DLD1 (cell line): Measurements from ENCODE around the gene MAST4.

Experiments
- in situ Hi-C: cut with HindIII; loops from 2 replicates; pipeline ENCODE4 v1.10.0; 2017; ENCODE audit warnings: low sequenced_read_pairs

The MAST4 gene

DNA sequence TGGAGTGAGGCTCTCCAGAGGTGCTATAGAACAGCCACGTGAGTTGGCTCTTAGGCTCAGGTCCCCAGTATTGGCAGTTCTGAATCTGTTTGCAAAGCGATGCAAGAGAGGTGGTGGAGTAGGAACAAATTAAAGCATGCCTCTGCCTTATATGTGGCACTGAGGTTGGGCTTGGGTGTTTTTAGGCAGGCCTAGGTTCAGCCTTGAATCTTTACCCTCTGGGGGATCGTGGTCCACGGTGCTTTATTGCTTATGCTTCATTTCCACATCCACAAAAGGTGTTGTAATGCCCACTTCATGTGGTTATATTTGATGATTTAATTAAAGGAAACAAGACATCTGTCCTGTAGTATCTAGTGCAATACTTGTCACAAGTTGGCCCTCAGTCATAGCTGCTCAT is 544.2 kb downstream of the MAST4 start:
- in situ Hi-C loops: no loop called here

DNA sequence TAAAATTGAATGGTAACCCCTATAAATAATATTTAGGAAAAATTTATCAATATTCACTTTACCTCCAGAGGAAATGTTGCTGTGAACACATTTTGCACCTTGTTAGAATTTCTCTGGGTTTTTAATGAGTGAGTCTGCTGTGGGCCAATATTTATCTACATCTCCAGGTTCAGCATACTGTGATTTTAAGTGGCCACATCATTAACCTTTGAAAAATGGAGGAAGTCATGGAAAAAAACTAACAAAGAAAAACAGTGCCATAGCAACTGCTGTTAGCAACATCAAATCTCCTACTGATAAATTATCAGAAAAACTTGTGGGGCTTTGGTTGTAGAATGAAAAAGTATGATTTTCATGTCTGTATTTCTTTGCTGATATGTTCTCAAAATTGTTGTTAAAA is 545.5 kb downstream of the MAST4 start:
- in situ Hi-C loops: no loop called here

DNA sequence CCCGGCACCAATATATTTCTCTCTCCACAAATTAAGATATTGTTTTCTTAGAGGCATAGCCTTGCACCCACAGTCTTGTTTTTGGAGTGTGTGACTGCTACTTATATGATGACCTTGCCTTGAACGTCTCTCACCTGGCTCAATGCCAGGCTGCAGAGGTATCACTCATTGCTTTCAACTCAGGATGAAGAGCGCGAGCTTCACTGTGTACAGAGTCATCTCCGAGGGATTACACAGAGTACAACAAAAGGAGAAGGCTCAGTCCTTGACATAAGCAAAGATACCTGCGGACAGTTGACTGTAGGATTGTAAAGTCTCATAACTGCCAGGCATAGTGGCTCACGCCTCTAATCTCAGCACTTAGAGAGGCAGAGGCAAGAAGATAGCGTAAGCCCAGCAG is 546.6 kb downstream of the MAST4 start:
- in situ Hi-C loops: no loop called here

DNA sequence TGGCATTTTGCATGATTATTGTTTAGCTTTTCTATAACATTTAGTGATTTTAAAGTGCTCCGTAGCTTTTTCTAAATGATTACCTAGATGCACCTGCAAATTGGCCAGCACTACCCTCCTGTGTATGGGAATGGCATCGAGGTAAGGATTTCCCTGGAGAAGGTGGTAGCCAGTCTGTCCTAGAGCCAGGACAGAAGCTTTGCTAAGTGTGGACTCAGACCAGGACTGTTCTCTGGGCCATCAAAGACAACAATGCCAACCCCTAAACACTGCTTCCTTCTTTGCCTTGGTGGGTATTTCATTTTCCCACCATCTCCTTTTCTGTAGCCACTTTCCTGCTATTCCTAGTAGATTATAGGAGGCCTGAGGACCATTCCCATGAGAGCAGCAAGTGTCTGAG is 547.4 kb downstream of the MAST4 start:
- in situ Hi-C loops: no loop called here

DNA sequence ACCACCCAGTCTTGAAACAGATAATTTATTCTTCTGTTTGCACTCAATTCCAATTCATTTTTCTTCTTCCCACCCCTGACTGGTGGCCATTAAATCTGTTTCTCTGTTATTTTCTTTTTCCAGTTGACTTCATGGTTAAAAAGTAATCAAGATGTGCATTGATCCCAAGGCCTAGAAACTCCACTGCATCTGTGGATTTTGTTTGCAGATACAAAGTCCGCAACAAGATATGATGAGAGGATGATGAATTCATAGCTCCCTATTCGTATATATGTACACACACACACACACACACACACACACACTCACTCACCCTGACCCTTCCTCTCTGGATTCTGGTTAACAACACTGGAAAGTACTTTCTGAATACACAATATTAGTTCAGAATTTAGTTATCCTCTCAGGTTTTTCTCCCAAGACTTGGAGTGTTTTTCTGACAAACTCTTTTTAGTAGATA is 548.0 kb downstream of the MAST4 start:
- in situ Hi-C loops: no loop called here

DNA sequence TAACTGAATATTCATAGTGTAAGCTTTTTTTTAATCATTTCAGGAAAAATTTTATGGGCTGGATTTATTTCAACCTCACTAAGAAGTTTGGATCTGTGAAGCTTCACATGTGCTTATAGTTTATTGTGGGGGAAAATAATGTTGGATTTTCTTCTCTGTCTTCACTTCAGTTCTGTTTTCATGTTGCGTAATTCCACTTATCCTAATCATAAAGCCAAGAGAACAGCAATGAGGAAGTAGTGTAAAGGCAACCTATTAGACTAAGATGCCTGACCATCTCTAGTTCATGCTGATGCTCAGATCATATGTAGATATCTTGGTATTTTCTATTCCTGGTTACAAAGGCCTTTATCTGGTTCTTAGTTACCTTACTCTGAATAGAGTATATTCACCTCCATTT is 550.4 kb downstream of the MAST4 start:
- in situ Hi-C loops: no loop called here

DNA sequence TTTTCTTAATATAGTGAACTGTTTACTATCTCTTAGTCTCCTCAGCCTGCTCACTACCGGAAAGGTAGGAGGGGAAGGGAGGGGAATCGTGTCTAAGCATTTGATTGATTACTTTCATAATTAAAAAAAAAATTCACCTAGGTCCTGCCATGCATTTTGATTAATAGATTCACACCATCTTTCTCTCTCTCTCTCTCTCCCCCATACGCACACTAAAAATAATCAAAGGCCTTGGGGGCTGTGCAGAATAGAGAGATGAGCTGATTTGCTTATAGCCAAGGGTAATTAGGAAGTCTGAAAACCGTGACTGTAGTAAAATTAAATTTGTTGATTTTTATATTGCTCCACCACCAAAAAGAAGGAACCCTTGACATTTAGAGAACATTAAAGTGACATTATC is 550.8 kb downstream of the MAST4 start:
- in situ Hi-C loops: no loop called here

DNA sequence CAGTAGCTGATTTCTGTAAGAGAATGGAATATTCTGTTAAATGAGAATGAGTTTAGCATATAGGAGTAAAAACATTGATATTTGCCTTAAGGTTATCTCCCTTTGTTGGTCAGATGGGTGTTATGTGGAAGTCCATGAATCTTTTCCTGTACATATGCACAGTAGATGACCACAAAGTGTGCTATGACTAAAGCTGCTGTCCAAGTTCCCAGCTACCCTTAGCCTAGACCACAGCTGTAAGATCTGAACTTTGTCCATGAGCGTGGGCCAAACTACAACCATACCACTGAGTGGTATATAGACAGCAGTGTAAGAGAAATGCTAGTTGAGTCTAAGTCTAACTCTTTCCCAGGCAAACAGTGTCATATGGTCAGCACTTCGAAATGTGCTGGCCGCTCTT is 551.6 kb downstream of the MAST4 start:
- in situ Hi-C loops: no loop called here

DNA sequence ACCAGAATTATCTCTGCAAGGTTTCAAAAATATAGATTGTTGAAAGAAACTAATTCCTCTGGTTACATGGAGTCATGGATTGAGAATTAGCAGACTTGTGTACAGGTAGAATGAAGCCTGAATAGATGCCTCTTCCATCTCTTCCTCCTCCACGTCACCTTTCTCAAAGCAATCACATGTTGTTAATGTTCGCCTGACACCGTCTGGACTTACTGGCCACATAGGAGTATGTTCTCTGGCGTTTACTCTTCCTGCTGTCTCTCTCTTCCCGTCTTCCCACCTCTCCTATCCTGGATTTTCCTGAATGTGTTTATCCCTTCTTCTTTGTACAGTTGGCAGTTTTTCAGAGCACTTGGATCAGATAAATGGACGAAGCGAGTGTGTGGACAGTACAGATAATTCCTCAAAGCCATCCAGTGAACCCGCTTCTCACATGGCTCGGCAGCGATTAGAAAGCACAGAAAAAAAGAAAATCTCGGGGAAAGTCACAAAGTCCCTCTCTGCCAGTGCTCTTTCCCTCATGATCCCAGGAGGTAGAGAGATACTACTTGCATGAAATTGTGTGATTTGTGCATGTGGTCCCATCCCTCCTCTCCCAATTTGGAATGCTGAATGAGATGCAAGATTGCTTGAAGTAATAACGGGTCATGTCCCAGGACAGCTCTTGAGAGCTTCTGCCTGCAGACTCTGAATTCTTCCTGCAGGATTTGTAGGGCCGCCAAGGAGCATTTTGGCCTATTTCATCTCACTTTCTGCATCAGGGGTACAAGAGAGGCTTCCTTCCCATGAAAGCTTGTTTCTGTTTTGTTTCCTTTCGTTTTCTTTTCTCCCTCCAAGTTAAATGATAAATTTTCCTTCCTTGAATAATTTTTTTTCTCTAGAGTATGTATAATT is 553.1 kb downstream of the MAST4 start:
- in situ Hi-C loops: no loop called here

DNA sequence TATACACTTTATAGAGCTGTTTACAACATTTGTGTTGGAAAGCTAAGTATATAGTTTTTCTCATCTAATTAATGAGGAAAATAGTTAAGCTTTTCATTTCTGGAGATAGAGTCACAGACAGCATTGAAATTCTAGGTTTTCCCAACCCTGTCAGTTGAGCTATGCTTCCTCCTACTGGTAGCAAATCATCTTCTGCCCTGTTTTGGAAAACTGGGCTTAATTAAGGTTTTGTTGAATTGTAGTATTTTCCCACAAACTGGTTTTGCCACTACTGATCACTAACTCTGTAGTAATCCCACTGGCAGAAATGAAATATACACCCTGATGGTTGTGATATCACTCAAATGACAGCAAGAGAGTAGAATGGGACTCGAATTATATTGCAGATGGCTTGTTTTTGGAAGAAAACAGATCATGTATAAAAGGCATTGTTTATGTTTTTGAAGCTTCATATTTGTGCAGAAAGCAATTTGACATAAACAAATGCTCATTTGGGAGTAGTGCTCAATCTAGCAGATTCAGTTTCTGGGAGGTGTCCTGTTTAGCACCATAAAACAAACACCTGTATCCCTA is 553.8 kb downstream of the MAST4 start:
- in situ Hi-C loops: loop anchor here (25.0 kb wide), 1 partner anchor 1112 kb away; no protein-coding TSS in a partner anchor

DNA sequence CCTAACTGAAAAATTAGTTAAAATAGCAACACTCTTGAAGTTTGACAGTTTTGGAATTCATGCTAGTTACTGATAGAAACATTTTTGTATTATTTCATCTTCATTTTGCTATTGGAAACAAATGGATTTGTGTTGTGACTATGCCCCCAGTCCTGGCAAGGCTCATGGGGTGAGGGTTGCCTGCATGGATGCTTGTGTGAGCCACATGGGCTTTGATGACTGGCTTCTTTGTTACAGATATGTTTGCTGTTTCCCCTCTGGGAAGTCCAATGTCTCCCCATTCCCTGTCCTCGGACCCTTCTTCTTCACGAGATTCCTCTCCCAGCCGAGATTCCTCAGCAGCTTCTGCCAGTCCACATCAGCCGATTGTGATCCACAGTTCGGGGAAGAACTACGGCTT is 556.2 kb downstream of the MAST4 start:
- in situ Hi-C loops: loop anchor here (25.0 kb wide), 1 partner anchor 1110 kb away; no protein-coding TSS in a partner anchor

DNA sequence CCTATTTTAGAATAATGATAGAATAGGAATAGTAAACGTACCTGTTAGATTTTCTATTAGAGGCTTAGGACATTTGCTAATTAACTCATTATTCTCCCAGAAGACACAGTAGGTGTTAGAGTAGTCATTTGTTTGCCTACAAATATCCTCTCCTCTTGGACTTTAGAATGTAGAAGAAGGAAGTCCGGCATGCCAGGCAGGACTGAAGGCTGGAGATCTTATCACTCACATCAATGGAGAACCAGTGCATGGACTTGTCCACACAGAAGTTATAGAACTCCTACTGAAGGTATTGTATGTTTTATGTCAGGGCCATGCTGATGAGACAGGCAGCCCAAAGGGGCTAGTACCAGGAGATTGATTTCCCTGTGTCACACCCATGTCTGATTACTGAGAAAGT is 557.1 kb downstream of the MAST4 start:
- in situ Hi-C loops: loop anchor here (25.0 kb wide), 1 partner anchor 1109 kb away; no protein-coding TSS in a partner anchor

DNA sequence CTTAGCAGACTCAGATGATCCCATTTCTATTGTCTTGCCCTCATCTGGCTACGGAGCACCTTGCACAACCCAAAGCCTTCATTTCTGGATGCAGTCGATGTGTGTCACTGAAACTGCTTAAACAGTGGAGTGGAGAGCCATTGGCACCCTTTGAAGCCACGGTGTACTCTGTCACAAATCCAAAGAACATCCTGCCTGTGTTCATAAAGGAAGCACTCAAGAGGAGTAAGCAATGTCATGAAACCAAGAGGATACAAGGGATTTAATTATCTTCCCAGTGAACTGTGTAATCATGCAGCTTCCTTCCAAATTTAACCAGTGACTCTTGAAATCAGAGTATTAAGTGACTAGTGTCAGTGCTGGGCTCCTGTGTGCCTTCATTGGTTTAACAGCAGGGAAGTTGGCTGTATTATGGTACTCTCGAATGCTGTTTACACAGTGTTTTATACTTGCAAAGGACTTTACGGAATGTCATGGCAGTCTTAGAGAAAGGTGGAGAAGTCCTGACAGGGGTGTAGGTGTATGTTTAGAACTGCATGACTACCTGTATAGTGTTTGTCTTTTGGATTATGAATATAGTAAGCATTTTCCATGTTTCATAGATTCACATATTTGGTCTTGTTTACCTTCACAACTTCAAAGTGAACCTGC is 558.5 kb downstream of the MAST4 start:
- in situ Hi-C loops: loop anchor here (25.0 kb wide), 1 partner anchor 1108 kb away; no protein-coding TSS in a partner anchor

DNA sequence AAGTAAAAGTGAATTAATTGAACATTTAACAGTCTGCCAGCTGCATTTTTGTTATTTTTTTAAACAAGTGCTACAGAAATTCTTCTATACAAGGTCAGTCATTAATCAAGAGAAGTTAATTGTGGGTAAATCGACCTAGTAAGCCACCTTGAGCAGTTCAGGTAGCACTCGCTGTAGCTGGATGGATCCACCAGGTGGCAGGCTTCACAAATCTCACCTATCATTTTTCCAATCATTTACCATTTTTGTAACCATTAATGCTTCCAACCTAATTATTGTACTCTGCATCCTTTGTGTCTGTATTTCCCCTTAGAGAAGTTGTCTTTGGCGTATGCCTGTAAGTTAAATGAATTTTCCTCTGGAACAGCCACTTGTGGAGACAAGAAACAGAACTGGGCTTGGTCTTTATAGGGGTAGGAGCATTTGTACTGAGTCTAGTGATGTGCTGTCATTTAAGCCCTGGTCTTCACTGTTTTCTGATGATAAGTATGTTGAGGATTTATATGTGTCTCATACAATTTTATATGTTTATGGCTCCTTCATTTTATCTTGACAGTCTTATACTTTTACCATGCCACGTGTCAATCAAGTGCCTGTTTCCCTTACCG is 560.9 kb downstream of the MAST4 start:
- in situ Hi-C loops: loop anchor here (25.0 kb wide), 1 partner anchor 1105 kb away; no protein-coding TSS in a partner anchor

DNA sequence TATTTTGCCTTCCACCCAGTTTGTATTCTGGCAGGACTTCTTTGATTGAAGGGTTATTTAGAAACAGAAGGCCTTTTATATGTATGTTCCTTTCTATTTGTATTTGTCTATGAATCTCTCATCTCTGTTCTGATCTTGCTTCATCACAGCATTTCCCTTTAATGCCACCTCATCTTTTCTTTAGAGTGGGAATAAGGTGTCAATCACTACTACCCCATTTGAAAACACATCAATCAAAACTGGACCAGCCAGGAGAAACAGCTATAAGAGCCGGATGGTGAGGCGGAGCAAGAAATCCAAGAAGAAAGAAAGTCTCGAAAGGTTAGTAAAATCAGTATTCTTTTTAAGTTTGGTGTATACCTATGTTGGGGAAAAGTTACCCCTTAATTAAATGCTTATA is 564.1 kb downstream of the MAST4 start:
- in situ Hi-C loops: loop anchor here (5.0 to 25.0 kb wide), 2 partner anchors 47 to 1102 kb away; no protein-coding TSS in a partner anchor

DNA sequence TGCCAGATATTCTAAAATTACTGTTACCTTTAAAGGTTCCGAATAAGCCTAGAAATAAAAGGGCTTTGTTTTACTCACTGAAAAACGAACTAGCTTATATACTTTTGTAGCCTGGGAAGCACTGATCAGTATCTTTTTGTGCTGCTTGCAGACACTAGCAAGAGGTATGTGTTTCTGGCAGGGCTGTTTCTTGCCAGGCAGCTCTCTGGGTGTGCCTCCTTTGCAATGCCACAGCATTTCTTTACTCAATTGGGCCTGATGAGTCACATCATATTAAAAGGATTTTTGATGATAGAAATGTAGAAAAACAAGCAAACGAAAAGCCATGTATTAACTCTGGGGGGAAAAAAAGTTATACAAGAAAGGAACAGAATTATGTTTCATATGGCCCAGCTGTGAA is 564.8 kb downstream of the MAST4 start:
- in situ Hi-C loops: loop anchor here (5.0 to 25.0 kb wide), 2 partner anchors 46 to 1101 kb away; no protein-coding TSS in a partner anchor

DNA sequence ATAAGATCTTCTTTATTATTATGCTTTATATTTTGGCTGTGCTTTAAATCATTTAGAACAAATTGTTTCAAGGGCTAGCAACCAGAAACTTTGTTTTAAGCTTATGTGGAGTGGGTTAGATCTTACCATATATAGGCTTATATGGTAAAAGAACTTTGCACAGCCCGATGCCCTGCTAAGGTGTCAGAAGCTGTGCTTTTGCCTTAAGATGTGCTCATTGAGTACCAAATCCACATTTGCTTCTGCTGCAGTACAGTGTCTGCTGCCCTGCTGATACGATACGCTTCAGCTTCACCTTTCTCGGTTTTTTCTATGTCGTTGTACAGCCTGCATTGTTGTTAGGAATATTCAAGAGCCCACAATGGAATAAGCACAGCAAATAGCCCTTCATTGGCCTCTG is 565.6 kb downstream of the MAST4 start:
- in situ Hi-C loops: loop anchor here (5.0 to 25.0 kb wide), 2 partner anchors 46 to 1101 kb away; no protein-coding TSS in a partner anchor

DNA sequence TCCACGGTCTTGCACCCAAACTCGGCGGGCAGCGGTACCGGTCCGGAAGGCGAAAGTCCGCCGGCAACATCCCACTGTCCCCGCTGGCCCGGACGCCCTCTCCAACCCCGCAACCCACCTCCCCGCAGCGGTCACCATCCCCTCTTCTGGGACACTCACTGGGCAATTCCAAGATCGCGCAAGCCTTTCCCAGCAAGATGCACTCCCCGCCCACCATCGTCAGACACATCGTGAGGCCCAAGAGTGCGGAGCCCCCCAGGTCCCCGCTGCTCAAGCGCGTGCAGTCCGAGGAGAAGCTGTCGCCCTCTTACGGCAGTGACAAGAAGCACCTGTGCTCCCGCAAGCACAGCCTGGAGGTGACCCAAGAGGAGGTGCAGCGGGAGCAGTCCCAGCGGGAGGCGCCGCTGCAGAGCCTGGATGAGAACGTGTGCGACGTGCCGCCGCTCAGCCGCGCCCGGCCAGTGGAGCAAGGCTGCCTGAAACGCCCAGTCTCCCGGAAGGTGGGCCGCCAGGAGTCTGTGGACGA is 567.1 kb downstream of the MAST4 start:
- in situ Hi-C loops: loop anchor here (5.0 to 25.0 kb wide), 2 partner anchors 44 to 1099 kb away; no protein-coding TSS in a partner anchor

DNA sequence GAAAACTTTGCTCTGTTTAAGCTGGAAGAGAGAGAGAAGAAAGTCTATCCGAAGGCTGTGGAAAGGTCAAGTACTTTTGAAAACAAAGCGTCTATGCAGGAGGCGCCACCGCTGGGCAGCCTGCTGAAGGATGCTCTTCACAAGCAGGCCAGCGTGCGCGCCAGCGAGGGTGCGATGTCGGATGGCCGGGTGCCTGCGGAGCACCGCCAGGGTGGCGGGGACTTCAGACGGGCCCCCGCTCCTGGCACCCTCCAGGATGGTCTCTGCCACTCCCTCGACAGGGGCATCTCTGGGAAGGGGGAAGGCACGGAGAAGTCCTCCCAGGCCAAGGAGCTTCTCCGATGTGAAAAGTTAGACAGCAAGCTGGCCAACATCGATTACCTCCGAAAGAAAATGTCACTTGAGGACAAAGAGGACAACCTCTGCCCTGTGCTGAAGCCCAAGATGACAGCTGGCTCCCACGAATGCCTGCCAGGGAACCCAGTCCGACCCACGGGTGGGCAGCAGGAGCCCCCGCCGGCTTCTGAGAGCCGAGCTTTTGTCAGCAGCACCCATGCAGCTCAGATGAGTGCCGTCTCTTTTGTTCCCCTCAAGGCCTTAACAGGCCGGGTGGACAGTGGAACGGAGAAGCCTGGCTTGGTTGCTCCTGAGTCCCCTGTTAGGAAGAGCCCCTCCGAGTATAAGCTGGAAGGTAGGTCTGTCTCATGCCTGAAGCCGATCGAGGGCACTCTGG is 567.8 kb downstream of the MAST4 start:
- in situ Hi-C loops: loop anchor here (5.0 to 25.0 kb wide), 2 partner anchors 43 to 1098 kb away; no protein-coding TSS in a partner anchor
